GM03348 (cell line): ENCODE measurements around the gene IL4I1.
"Not testable (repeated sequence)": the region's sequence is repeated elsewhere in the genome, so short reads cannot be mapped to it uniquely, and the experiment has no call there.

Source experiments
- DNase-seq: peaks from one replicate; pipeline ENCODE4 v3.0.0; 2012; ENCODE audit warnings: low spot score

IL4I1 gene

GRCh38 chr19:49896863-49897621 lies at the start of gene IL4I1:
TSS of gene IL4I1 (minus strand) at chr19:49896887. CDS start at chr19:49896160, 727 bp downstream.
- peak; percentile 32 for DNase-seq

- DNase-seq, result no peak
These were observed 49.7 kb upstream of the IL4I1 start for GRCh38 chr19:49946415-49946814.

- DNase-seq, result not testable (repeated sequence)
These were observed 47.9 kb upstream of the IL4I1 start for GRCh38 chr19:49944567-49944966.

- DNase-seq, result no peak
These were observed 43.8 kb upstream of the IL4I1 start for GRCh38 chr19:49940482-49940791.

GRCh38 chr19:49939721-49940481 lies 43.2 kb upstream of the IL4I1 start:
- DNase-seq, result no peak

GRCh38 chr19:49938662-49939061 lies 42.0 kb upstream of the IL4I1 start:
- no peak for DNase-seq

GRCh38 chr19:49937750-49938381 lies 41.2 kb upstream of the IL4I1 start:
- DNase-seq, result peak; percentile 90

- DNase-seq, result no peak
These were observed 39.9 kb upstream of the IL4I1 start for GRCh38 chr19:49936549-49936948.

- DNase-seq, result no peak
These were observed 37.0 kb upstream of the IL4I1 start for GRCh38 chr19:49933643-49934042.

- no peak for DNase-seq
These were observed 36.0 kb upstream of the IL4I1 start for GRCh38 chr19:49932731-49933131.

- no peak for DNase-seq
These were observed 35.4 kb upstream of the IL4I1 start for GRCh38 chr19:49932041-49932451.

- DNase-seq, result no peak
These were observed 34.8 kb upstream of the IL4I1 start for GRCh38 chr19:49931293-49932040.

- peak; percentile 33 for DNase-seq
These were observed 33.9 kb upstream of the IL4I1 start for GRCh38 chr19:49930483-49931011.

- DNase-seq, result peak; percentile 96
These were observed 33.2 kb upstream of the IL4I1 start for GRCh38 chr19:49929611-49930482.

GRCh38 chr19:49929121-49929610 lies 32.5 kb upstream of the IL4I1 start, which contains the start of the genes ATF5 and NUP62:
TSS of gene ATF5 (plus strand) at chr19:49929205. CDS start at chr19:49930851, 1,646 bp downstream.
TSS of gene NUP62 (minus strand) at chr19:49929504. CDS start at chr19:49909807, 19,697 bp downstream.
- peak; percentile 100 for DNase-seq

- DNase-seq, result no peak
These were observed 31.0 kb upstream of the IL4I1 start for GRCh38 chr19:49927526-49928264.

- no peak for DNase-seq
These were observed 29.8 kb upstream of the IL4I1 start for GRCh38 chr19:49926515-49926914.

GRCh38 chr19:49925486-49925885 lies 28.8 kb upstream of the IL4I1 start:
- no peak for DNase-seq

- DNase-seq, result not testable (repeated sequence)
These were observed 28.2 kb upstream of the IL4I1 start for GRCh38 chr19:49924881-49925210.
